NOMO-1 treated with dmso at 0.1 percent for 144 hours (cell line): ENCODE measurements around the gene AKAP12.
A peak's percentile ranks its signal among the peaks of the same experiment; 100 is the strongest.
"Not testable (repeated sequence)": the region's sequence is repeated elsewhere in the genome, so short reads cannot be mapped to it uniquely, and the experiment has no call there.

ENCODE experiments used
- DNase-seq: peaks from one replicate; lab custom pipeline; 2025; ENCODE audit not compliant: unreplicated experiment; lab: John Stamatoyannopoulos, UW

AKAP12 gene

DNA sequence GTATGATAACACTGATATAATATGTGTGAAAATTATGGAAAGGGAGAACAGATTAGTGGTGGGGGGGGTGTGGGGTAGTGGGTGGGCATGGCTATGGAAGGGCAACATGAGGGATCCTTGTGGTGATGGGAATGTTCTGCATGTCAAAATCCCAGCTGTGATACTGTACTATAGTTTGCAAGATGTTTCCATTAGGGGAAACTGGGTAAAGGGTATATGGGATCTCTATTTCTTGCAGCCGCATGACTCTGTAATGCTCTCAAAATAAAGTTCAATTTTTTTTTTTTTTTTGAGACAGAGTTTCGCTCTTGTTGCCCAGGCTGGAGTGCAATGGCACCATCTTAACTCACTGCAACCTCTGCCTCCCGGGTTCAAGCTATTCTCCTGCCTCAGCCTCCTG is 137.3 kb downstream of the AKAP12 start:
- no peak for DNase-seq

DNA sequence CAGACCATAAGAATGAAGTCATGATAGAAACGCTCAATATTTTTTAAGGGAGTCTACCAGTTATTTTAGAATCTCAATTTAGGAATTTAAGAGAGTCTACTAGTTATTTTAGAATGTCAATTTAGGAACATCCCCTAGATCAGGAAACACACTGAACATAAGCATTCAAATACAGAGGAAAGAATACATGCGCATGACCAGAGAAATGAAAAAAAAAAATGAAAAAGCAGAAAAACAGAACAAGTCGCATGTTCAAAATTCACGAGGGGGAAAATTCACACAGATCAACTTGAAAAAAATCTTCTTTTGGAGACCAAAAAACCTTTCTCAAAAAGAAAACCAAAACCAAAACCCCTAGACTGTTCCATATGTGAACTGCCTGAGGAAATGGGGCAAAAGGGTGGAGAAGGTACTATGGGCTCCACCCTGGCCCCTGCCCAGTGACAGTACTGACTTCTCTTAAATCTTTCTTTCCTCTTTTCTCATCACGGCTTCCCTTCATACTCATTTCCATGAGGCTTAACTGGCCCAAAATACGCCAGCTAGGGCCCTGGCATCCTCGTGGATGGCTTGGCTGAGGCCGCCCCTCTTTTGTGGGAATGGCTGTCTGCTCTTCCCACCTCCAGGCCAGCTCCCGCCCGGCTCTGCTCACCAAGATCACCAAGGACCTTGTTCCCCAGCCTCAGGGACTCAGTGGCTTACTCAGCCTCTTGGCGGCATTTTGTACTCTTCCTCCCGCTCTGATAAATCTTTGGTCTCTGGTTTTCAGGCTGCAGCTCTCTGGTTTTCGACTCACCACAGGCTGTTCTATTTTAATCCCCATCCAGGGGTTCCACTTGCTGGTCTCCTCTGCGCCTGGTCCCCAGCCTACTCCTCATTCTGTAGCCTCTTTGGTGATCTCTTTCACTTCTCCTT is 140.4 kb downstream of the AKAP12 start:
- DNase-seq: peak; percentile 46

DNA sequence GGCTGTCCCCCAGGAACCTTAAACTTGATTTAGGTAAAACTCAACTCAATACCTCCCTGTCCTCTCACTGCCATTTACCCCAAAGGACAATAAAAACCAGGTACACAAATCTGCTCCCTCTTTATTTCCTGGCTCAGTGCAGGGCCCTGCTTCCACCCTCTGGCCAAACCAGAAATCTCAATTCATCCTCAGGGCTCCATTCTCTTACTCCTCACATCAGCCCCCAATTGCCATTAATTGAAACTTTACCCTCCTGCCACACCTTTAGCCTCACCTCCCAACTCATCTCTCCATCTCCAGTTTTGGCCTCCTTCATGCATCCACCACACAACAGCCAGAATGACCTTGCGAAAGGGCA is 141.1 kb downstream of the AKAP12 start:
- no peak for DNase-seq

DNA sequence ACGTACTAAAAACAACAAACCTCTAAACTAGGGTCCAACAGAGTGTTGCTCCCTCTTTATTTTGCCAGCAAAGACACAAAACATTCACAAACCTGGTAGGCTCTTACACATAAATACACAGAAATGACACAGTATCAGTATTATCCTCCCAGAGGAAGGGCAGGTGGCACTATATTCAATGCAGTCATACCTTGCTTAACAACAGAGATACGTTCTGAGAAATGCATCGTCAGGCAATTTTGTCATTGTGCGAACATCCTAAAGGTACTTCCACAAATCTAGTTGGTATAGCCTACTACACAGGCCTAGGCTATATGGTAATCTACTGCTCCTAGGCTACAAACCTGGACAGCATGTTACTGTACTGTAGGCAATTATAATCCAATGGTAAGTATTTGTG is 142.0 kb downstream of the AKAP12 start:
- no peak for DNase-seq

DNA sequence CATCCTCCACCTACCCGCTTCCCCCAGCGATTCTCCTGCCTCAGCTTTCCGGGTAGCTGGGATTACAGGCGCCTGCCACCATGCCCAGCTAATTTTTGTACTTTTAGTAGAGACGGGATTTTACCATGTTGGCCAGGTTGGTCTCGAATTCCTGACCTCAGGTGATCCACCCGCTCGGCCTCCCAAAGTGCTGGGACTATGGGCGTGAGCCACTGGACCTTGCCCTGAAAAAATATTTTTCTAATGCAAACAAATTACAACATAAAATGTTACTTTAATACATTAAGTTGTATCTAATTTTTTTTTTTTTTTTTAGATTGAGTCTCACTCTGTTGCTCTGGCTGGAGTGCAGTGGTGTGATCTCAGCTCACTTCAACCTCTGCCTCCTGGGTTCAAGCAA is 142.9 kb downstream of the AKAP12 start:
- DNase-seq: not testable (repeated sequence)

DNA sequence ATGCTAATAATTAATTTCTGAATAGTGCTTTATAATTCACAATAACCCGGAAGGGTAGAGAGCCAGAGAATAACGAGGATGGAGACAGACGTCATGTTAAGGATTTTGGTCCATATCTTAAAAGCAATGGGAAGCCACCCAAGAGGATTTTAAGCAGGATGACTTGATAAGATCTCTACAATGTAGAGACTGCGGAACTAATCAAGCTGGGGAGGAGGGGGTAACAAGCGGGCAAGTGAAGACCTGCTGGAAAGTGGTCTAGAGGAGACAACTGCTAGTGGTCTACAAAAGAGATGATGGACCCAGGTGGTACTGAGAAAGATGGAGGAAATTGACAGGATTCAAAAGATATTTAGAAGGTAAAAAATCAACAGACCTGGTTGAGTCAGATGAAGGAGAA is 144.4 kb downstream of the AKAP12 start:
- no peak for DNase-seq

DNA sequence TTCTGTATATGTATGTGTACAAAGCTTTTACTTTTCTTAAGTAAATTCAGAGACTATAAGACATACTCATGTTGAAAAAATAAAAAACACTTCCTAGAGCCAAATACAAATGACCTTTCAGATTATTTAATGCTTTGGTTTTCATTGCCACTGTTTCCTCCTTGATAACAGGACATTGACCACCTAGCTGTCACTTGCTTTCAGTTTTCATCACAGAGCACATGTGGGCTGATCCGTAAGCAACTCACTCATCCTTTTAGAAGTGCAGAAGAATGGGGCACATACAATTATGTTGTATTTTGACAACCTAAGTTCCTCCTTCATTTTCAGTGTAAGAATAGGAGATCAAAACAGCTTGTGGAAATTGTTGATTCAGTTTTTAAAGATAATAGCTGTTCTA is 145.4 kb downstream of the AKAP12 start:
- DNase-seq: no peak

DNA sequence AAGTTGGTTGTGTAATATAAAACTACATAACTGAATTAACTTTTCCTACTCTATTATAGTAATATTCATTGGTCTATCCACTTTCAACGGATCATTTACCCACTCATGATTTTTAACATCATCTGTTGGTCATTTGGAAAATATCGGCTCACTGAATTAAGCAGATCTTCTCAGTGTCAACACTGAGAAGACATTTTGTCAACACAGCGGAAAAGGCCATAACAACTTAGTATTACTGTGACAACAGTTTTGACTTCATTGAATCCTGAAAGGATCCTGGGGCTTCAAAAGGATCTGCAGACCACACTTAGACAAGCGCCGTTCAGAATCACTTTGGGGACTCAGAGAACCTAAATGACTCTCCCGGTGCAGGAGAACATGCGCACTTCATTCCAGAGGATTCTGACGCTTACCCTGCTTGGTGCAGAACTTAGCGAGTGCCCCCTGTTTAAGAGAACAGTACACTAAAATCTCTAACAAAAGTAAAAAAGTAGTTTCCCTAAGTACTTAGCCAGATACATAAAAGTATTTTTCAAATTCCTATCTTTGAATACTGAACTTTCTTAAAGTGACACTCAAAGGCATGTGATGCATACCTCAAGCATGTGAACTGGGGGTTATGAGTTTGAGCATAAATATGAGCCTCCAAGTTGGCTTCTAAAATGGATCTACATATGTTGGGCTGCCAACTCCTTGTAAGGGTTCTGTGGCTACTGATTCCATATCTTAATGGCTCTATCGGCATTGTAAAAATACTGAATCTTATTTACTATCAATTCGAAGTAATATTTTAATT is 147.6 kb downstream of the AKAP12 start:
- no peak for DNase-seq

DNA sequence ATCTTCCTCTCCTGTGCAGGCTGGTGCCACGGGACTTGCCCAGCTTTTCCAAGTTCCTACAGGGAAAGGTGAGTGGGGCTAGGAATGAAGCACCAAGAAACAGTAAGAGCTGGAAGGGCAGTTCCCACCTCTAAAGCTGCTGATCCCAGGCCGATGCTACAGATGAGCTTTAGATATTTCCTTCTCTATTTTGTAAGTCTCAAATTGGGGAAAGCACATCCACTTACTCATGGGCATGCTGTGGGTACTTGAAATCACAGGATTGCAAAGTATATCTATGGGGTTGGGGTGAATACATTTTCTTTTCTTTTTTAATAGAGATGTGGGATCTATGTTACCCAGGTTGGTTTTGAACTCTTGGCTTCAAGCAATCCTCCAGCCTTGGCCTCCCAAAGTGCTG is 148.5 kb downstream of the AKAP12 start:
- DNase-seq: no peak

DNA sequence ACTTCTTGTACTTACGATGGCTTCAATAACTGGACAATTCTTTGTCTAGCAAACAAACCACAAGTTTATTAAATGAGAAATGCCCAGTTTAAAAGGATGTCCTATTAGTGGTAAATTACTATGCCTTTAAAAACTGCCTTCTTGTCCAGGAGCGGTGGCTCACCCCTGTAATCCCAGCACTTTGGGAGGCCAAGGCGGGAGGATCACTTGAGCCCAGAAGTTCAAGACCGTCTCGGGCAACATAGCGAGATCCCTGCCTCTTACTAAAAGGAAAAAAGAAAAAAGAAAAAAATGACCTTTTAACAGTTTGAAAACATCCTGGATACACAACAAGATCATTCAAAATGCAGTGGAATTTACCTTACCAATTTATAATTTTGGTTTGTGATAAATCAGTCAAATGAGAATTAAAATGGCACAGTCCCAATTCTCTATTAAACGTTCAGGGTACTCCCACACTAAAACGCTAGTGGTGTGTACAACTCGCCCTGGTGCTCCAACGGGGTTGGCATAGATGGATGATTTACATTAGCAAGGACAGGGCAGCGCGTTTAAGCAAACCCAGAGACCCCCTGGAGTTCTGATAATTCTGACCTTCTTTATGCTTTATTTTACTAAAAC is 149.3 kb downstream of the AKAP12 start:
- no peak for DNase-seq

DNA sequence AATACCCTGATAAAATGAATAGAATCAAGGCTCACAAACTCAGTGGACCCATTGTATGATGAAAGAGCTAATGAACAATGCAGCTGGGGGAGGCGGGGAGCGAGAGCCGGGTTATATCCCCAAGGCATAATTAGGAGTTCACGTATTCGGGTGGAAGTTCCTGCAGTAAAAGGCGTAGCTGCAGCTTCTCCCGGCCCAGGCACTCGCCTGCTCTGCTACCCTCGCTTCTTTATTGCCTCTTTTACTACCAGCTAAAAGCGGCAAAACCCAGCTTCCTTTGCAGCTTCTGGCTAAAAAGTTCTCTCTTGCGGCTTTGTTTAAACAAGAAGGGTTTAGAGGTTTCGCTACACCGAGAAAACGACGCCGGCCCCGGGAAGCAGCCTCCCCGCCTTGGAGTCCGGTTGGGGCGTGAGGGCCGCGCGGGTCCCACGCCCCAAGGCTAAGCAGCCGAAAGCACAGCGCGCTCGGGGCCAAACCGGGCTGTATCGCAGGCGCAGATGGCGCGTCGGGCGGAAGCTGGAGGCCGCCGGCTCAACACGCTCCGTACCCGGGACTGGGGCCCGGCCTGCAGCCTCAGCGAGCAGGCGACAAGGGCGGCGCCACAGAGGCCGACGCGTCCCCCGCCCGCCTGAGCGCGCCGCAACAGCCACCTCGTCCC is 150.0 kb downstream of the AKAP12 start:
- DNase-seq: peak; percentile 43

DNA sequence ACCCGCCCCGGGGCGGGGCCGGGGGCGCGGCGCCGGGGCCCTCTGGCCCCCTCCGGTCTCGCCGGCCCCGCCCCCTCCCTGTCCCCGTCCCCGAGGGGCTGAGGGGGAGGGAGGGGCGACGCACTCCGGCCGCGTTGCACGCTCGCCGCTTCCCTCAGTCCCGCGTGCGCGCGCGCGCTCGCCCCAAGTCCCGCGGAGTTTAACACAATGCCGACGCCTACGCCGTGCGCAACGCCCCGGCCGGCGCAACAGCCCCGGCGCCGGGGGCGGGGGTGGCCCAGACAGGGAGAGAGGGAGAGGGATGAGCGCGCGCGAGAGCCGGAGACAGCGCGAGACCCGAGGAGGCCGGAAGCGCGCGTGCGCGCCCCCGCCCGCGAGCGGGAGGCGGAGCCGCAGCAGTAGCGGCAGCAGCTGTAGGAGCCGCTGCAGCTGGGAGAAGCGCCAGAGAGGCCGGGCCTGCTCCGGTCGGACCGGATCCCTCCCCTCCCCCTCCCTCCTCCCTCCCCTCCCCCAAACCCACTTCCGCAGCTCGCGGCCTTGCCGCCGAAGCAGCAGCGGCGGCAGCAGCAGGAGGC is 150.6 kb downstream of the AKAP12 start:
- DNase-seq: peak; percentile 94

DNA sequence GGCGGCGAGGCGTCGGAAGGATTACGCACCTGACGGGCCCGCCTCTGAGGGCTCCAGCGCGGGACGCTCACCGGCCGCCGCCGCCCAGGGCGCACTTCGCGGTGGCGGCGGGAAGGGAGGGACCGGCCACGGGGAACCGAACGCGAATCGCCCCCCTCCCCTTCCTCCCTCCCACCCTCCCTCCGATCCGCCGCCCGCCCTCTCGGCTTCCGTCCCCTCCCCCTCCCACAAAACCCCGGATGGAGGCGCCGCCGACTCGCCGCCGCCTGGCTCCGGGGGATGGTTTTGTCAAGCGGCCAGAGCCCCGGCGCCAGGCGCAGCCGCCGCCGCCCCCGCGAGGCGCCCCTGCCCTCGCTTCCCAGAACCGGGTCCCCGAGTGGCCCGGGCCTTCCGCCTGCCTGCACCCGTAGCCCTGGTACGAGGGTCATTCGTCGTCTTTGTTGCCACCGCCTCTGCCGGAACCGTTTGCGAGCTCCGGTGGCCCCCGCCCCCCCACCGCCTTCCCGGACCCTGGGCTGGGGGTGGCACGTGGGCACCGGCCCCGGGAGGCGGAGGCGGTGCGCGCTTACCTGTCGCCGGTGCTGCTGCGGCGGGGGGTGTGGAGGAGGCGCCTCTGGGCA is 151.2 kb downstream of the AKAP12 start:
- peak; percentile 51 for DNase-seq

DNA sequence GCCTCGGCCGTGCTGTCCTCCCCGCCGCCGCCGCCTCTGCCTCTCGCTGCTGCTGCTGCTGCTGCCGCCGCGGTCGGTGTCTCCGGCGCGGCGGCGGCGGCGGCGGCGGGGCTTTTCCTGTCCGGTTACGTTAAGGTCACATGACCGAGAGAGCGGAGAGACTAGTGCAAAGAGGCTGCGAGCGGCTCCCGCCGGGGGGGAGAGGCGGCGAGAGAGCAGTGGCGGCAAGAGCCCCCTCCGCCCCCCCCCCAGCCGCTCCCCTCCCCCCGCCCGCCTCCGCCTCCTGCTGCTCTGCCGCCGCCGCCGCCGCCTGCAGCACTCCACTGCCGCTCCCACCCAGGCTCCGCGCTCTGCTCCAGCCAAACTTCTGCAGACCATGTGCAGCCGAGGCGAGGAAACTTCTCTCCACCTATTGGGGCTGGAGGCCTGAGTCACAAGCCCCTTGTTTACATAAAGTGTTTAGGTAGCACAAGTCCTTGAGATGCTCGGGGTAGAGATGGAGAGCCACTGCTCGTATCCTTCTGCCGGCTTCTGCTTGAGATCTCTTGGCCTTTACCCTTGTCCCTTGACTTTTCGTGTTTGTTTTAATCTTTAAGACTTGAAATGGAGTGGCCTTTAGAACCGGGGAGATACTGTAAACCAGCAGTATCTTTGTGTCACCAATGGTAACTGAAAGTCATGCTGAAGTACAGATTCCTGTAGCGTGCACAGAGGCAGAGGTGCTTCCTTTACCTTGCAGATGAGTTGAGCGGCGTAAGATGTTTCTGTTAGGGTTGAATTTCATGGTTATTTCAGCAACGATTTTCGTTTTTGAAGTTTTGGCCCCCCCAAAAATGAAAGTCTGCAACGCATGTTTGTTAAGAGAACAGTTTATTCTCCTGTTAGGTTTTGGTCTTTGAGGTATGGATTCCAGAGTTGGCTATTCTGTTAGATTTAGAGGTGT is 152.0 kb downstream of the AKAP12 start, which contains the start of gene ZBTB2:
Gene ZBTB2 (minus strand): TSS at position 89 of the 943 bp plus-strand sequence. CDS start 17,922 bp downstream, outside the sequence.
- peak; percentile 47 for DNase-seq

DNA sequence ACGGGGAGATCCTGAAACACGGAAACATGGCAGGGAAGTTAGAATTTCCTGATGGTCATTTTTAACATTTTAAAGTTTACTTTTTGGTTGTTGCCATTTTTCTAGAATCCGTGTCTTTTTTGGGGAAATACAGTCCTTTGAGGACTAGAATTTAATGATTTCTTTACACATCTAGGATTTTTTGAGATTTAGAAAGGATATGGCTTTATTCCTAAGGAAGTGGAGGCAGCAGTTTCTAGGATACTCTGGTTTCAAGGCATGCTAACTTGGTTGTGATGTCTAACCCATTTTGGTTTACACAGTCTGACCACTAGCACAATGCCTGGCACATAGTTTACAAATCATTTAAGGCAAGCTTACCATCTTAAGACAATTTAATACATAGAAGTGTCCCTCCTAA is 152.7 kb downstream of the AKAP12 start:
- no peak for DNase-seq

DNA sequence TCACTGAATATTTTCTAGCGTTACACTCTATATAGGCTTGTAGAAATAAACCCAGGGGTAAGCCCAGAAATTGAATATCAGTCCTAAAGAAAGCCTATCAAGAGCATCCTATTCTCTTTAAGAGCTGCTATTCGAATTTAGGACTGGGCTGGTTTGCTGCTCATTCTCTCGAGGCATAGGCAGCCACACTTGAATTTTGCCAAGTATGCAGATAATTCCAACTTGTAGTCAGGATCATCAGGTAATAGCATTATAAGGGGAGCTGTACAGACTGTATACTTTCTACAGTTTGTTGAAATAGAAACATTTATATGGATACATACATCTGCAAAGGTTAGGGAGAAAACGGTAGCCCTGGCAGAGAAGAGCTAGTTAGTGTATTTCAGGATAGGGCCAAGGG is 153.6 kb downstream of the AKAP12 start:
- no peak for DNase-seq

DNA sequence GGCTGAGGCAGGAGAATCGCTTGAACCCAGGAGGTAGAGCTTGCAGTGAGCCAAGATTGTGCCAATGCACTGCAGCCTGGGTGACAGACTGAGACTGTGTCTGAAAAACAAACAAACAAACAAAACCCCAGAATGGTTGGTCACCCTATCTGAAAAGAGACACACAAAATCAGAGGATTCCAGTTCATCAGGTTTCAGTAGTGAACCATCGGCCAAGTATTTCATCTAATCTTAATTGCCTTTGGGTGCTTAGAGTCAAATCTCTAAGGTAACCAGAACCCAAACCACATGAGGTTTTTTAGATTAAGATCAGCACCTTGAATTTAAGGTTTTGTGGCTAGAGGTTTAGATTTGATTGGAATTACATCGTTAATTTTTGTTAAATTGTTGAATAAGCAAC is 159.9 kb downstream of the AKAP12 start:
- DNase-seq: no peak

DNA sequence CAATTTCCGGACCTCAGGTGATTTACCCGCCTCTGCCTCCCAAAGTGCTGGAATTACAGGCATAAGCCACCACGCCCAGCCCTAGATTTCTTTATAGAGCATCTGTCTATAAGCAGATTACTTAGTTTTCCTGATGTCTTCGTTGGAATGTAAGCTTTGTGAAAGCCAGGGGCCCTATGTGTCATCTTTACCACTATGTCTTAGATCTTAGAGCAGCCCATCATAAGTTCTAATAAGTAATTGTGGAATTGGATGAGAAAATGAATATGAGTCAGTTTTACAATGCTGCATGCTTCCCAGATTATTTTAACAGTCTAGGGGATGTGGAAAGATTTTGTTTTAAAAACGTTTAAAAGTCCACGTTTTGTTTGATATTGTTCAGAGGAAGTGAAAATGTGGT is 160.7 kb downstream of the AKAP12 start:
- no peak for DNase-seq

DNA sequence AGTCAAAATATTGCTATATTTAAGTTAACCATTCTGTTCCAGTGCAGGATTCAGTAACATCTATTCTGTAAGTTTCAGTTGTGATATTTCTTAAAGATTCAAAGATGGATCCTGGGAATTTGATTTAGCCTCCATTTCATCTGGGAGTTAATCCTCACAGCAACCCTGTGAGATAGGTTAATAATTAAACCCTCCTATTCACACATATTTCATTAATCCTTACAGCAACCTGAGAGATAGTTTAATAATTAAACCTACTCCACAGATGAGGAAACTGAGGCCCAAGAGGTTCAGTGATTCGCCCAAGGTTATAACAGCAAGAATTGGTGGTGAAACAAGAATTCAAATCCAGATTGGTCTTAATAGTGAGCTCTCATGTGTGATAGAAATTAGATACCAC is 162.5 kb downstream of the AKAP12 start:
- no peak for DNase-seq
